Trophoblast cell (in vitro differentiated cells and primary cell): Measurements from ENCODE around the gene KRT34.
"Not testable (repeated sequence)": the region's sequence is repeated elsewhere in the genome, so short reads cannot be mapped to it uniquely, and the experiment has no call there.

Experiments used
- DNase-seq, 2 donors: peaks; one replicate each; pipeline ENCODE4 v3.0.0-alpha.2; 2016
- H2AFZ ChIP-seq: 2 replicates; pipeline ENCODE4 v1.6.1; 2013; ENCODE audit warnings: low read length, moderate library complexity, mild to moderate bottlenecking; ENCODE audit not compliant: insufficient read depth, poor library complexity
- H2AK5ac ChIP-seq: 2 replicates; pipeline ENCODE4 v1.6.1; 2013; ENCODE audit warnings: mild to moderate bottlenecking, low read length
- H2BK120ac ChIP-seq: 2 replicates; pipeline ENCODE4 v1.6.1; 2013; ENCODE audit warnings: low read length, mild to moderate bottlenecking, moderate library complexity; ENCODE audit not compliant: insufficient read depth, poor library complexity
- H2BK12ac ChIP-seq: 2 replicates; pipeline ENCODE4 v1.6.1; 2013; ENCODE audit warnings: mild to moderate bottlenecking, low read length, moderate library complexity
- H2BK5ac ChIP-seq: 2 replicates; pipeline ENCODE4 v1.6.1; 2013; ENCODE audit warnings: low read length, low read depth, moderate library complexity, mild to moderate bottlenecking; ENCODE audit not compliant: poor library complexity
- H3K14ac ChIP-seq: 2 replicates; pipeline ENCODE4 v1.6.1; 2013; ENCODE audit warnings: mild to moderate bottlenecking, low read length
- H3K18ac ChIP-seq: 2 replicates; pipeline ENCODE4 v1.6.1; 2013; ENCODE audit warnings: mild to moderate bottlenecking, low read length
- H3K23ac ChIP-seq: 2 replicates; pipeline ENCODE4 v1.6.1; 2013; ENCODE audit warnings: low read length
- H3K27ac ChIP-seq: 2 replicates; pipeline ENCODE4 v1.5.1; 2013; ENCODE audit warnings: low read depth, mild to moderate bottlenecking, inconsistent platforms, low read length, moderate library complexity
- H3K27me3 ChIP-seq: 2 replicates; pipeline ENCODE4 v1.6.1; 2013; ENCODE audit warnings: inconsistent platforms, mild to moderate bottlenecking, low read length, moderate library complexity; ENCODE audit not compliant: insufficient read depth
- H3K36me3 ChIP-seq, 2 experiments: 1 replicate in 1 of 2; 2 replicates in 1 of 2; pipeline ENCODE4 v1.6.1; 2013; ENCODE audit warnings: low read length in 2 of 2, mild to moderate bottlenecking in 2 of 2, moderate library complexity in 1 of 2; ENCODE audit not compliant: insufficient read depth in 2 of 2, control insufficient read depth in 1 of 2
- H3K4ac ChIP-seq: 2 replicates; pipeline ENCODE4 v1.6.1; 2013; ENCODE audit warnings: low read depth, mild to moderate bottlenecking, low read length, moderate library complexity
- H3K4me1 ChIP-seq, 2 experiments: 1 replicate in 1 of 2; 2 replicates in 1 of 2; pipeline ENCODE4 v1.6.1; 2013; ENCODE audit warnings: low read length in 2 of 2, mild to moderate bottlenecking in 2 of 2, moderate library complexity in 1 of 2; ENCODE audit not compliant: insufficient read depth in 2 of 2, control insufficient read depth in 1 of 2
- H3K4me2 ChIP-seq: 2 replicates; pipeline ENCODE4 v1.6.1; 2013; ENCODE audit warnings: inconsistent platforms, mild to moderate bottlenecking, low read length, moderate library complexity
- H3K4me3 ChIP-seq: 2 replicates; pipeline ENCODE4 v1.5.1; 2013; ENCODE audit warnings: mild to moderate bottlenecking, low read depth, low read length, inconsistent platforms
- H3K79me1 ChIP-seq: one replicate; pipeline ENCODE4 v1.6.1; 2013; ENCODE audit warnings: low read length
- H3K79me2 ChIP-seq: 2 replicates; pipeline ENCODE4 v1.6.1; 2013; ENCODE audit warnings: low read length, mild to moderate bottlenecking; ENCODE audit not compliant: control insufficient read depth, insufficient read depth, poor library complexity
- H3K9ac ChIP-seq: 2 replicates; pipeline ENCODE4 v1.6.1; 2013; ENCODE audit warnings: mild to moderate bottlenecking, low read length
- H3K9me3 ChIP-seq: 2 replicates; pipeline ENCODE4 v1.6.1; 2013; ENCODE audit warnings: low read depth, mild to moderate bottlenecking, control low read depth, inconsistent platforms, low read length; ENCODE audit not compliant: insufficient read depth
- H4K12ac ChIP-seq: 2 replicates; pipeline ENCODE4 v1.6.1; 2013; ENCODE audit warnings: low read depth, mild to moderate bottlenecking, low read length, moderate library complexity
- H4K8ac ChIP-seq: 2 replicates; pipeline ENCODE4 v1.6.1; 2013; ENCODE audit warnings: low read depth, mild to moderate bottlenecking, low read length, moderate library complexity
- H4K91ac ChIP-seq: one replicate; pipeline ENCODE4 v1.6.1; 2013; ENCODE audit warnings: low read depth, mild to moderate bottlenecking, low read length, moderate library complexity
- WGBS: extraction: QIAGEN DNeasy Blood & Tissue Kit; methylation state at CpG from one replicate; pipeline ENCODE4 v1.1.7; 2013; ENCODE audit warnings: missing lambda C conversion rate; ENCODE audit not compliant: insufficient read length, insufficient coverage; ENCODE audit errors: extremely low coverage; 5-methylcytosine and 5-hydroxymethylcytosine counted together

KRT34 gene

GRCh38 chr17:41396996-41397660 lies 15.0 kb upstream of the KRT34 start, which contains the start of gene KRT31:
Gene KRT31 (minus strand): TSS chr17:41397608. CDS start chr17:41397539, 69 bp downstream.
- Histone ChIP-seq H3K36me3 (no peaks in the 10 kb centered on the region), H3K9ac (no peak within 1 kb of the TSS), H2BK5ac (no peak within 1 kb of the TSS), H3K27ac (no peak within 1 kb of the TSS), H3K79me1 (no peaks in the 10 kb centered on the region), H3K9me3 (no peaks in the 10 kb centered on the region), H4K12ac (no peak within 1 kb of the TSS), H2AFZ (no peak within 1 kb of the TSS), H2AK5ac (no peak within 1 kb of the TSS), H3K18ac (no peak within 1 kb of the TSS), H3K4me3 (no peak within 1 kb of the TSS), H4K8ac (no peak within 1 kb of the TSS), H3K4me1 (peaks cover 13 to 16% of the 10 kb centered on the region in 2 experiments), H3K4me2 (no peak within 1 kb of the TSS), H2BK12ac (no peak within 1 kb of the TSS), H3K79me2 (no peaks in the 10 kb centered on the region), H4K91ac (no peak within 1 kb of the TSS), H3K23ac (no peak within 1 kb of the TSS), H3K4ac (no peak within 1 kb of the TSS), H3K27me3 (no peaks in the 10 kb centered on the region), H2BK120ac (no peak within 1 kb of the TSS), H3K14ac (no peak within 1 kb of the TSS)
- DNase-seq, result no peak
- no CpG with 5 or more reads among the region's 16 CpGs for WGBS

DNA sequence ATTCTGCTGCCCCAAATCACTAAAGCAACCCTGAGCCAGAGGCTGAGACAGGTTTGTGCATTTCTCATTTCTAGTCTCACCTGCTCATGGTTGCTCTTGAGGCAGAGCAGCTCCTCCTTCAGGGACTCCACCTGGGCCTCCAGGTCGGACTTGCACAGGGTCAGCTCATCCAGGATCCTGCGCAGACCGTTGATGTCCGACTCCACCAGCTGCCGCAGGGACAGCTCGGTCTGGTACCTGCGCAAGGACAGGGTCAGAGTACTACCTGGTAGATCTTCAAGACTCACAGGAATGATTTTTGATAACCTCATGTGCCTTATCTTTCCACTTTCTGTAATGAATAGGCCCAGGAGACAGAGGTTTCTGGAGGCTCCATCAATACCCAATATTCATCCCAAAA lies 14.2 kb upstream of the KRT34 start:
- WGBS, result no CpG with 5 or more reads among the region's 7 CpGs
- Histone ChIP-seq H4K91ac (no peak overlapping the region), H3K14ac (no peak overlapping the region), H3K79me2 (no peaks in the 10 kb centered on the region), H3K4me3 (no peak overlapping the region), H3K9me3 (no peaks in the 10 kb centered on the region), H2BK12ac (no peak overlapping the region), H3K27ac (no peak overlapping the region), H3K23ac (no peak overlapping the region), H3K4ac (no peak overlapping the region), H2AFZ (no peak overlapping the region), H3K18ac (no peak overlapping the region), H3K9ac (no peak overlapping the region), H3K36me3 (no peaks in the 10 kb centered on the region), H2BK120ac (no peak overlapping the region), H3K4me2 (no peak overlapping the region), H3K27me3 (no peaks in the 10 kb centered on the region), H4K8ac (no peak overlapping the region), H3K4me1 (peaks cover 13 to 16% of the 10 kb centered on the region in 2 experiments), H3K79me1 (no peaks in the 10 kb centered on the region), H2AK5ac (no peak overlapping the region), H4K12ac (no peak overlapping the region), H2BK5ac (no peak overlapping the region)
- DNase-seq, result no peak

GRCh38 chr17:41395611-41396010 lies 13.5 kb upstream of the KRT34 start:
- WGBS, result no CpG with 5 or more reads among the region's 1 CpG
- no peak overlapping the region for H2BK120ac ChIP-seq
- no peak overlapping the region for H2BK5ac ChIP-seq
- H4K12ac ChIP-seq, result no peak overlapping the region
- H3K79me1 ChIP-seq, result no peaks in the 10 kb centered on the region
- no peak overlapping the region for H3K27ac ChIP-seq
- H4K8ac ChIP-seq, result no peak overlapping the region
- H3K23ac ChIP-seq, result no peak overlapping the region
- no peak overlapping the region for H3K4me2 ChIP-seq
- no peak overlapping the region for H3K4me3 ChIP-seq
- H3K4me1 ChIP-seq, result peaks cover 13 to 16% of the 10 kb centered on the region in 2 experiments
- no peaks in the 10 kb centered on the region for H3K36me3 ChIP-seq
- H3K9ac ChIP-seq, result no peak overlapping the region
- no peak for DNase-seq
- no peaks in the 10 kb centered on the region for H3K27me3 ChIP-seq
- H2BK12ac ChIP-seq, result no peak overlapping the region
- no peak overlapping the region for H3K4ac ChIP-seq
- no peak overlapping the region for H2AK5ac ChIP-seq
- no peak overlapping the region for H4K91ac ChIP-seq
- H3K79me2 ChIP-seq, result no peaks in the 10 kb centered on the region
- H2AFZ ChIP-seq, result no peak overlapping the region
- no peaks in the 10 kb centered on the region for H3K9me3 ChIP-seq
- no peak overlapping the region for H3K14ac ChIP-seq
- H3K18ac ChIP-seq, result no peak overlapping the region

GRCh38 chr17:41395044-41395443 lies 12.9 kb upstream of the KRT34 start:
- not testable (repeated sequence) for H4K91ac ChIP-seq, H3K4ac ChIP-seq, H3K79me1 ChIP-seq, H4K8ac ChIP-seq, H3K4me2 ChIP-seq, H3K23ac ChIP-seq, H2BK5ac ChIP-seq, H3K79me2 ChIP-seq, H2BK120ac ChIP-seq, H3K36me3 ChIP-seq, H3K27ac ChIP-seq, H2BK12ac ChIP-seq, H3K27me3 ChIP-seq, H3K9me3 ChIP-seq, H2AFZ ChIP-seq, H2AK5ac ChIP-seq, DNase-seq, H3K4me3 ChIP-seq, H3K9ac ChIP-seq, H4K12ac ChIP-seq, H3K18ac ChIP-seq, H3K14ac ChIP-seq
- H3K4me1 ChIP-seq, result peaks cover 16% of the 10 kb centered on the region in 2 experiments
- no CpG with 5 or more reads among the region's 12 CpGs for WGBS
